AG04449 (cell line): ENCODE measurements around the gene FLRT1.

Source experiments
- CTCF ChIA-PET: fragments of 350-600 bp; formaldehyde crosslinking; extraction: SDS; loops from one replicate; lab custom pipeline; 2021; ENCODE audit warnings: antibody characterized with exemption; lab: Yijun Ruan, JAX
- POLR2A ChIA-PET: fragments of 400-600, 350-600 bp; formaldehyde crosslinking; extraction: SDS; loops from one replicate; lab custom pipeline; 2020; ENCODE audit warnings: antibody characterized with exemption, inconsistent platforms; lab: Yijun Ruan, JAX
- DNase-seq: peaks from one replicate; pipeline ENCODE4 v3.0.0-alpha.2; 2010; ENCODE audit warnings: low read depth, low spot score
- H3K4me3 ChIP-seq: 2 replicates; pipeline ENCODE4 v1.5.1; 2011; ENCODE audit warnings: low read depth, mild to moderate bottlenecking, control low read depth, low read length
- CTCF ChIP-seq: IDR thresholded peaks from one replicate; pipeline ENCODE4 v1.5.1; 2011; ENCODE audit warnings: mild to moderate bottlenecking, moderate library complexity, low read length, control low read depth, inconsistent platforms; ENCODE audit not compliant: insufficient read depth; ENCODE audit errors: missing control alignments

Gene FLRT1

GRCh38 chr11:63993993-63994392, 41.7 kb upstream of the FLRT1 start:
- ChIA-PET CTCF (interaction anchor here (1.6 to 2.8 kb wide), 2 partner anchors 15 to 156 kb away, joined by 3 to 33 read pairs; no protein-coding TSS in a partner anchor), POLR2A (no interaction called here)
- no peak for TF ChIP-seq CTCF
- no peak for DNase-seq
- no peak overlapping the region for H3K4me3 ChIP-seq

GRCh38 chr11:63996512-63996911, 39.2 kb upstream of the FLRT1 start:
- CTCF ChIA-PET, result interaction anchor here (1.1 to 2.8 kb wide), 2 partner anchors 154 to 169 kb away, joined by 3 to 33 read pairs; partner anchors contain the start of gene MACROD1
- no peak for DNase-seq
- TF ChIP-seq CTCF, result no peak
- no peak overlapping the region for H3K4me3 ChIP-seq
- POLR2A ChIA-PET, result no interaction called here

GRCh38 chr11:63997104-63997700, 38.5 kb upstream of the FLRT1 start:
- TF ChIP-seq CTCF, result no peak
- ChIA-PET POLR2A (no interaction called here), CTCF (interaction anchor here (1.0 to 13.1 kb wide), 3 partner anchors 13 to 152 kb away, joined by 3 to 591 read pairs (median 3); no protein-coding TSS in a partner anchor)
- no peak for DNase-seq
- no peak overlapping the region for H3K4me3 ChIP-seq

GRCh38 chr11:63997801-63998337, 37.9 kb upstream of the FLRT1 start:
- ChIA-PET POLR2A (no interaction called here), CTCF (interaction anchor here (1.0 to 13.1 kb wide), 4 partner anchors 14 to 160 kb away, joined by 3 to 591 read pairs (median 16); partner anchors contain the start of gene MARK2)
- DNase-seq, result no peak
- H3K4me3 ChIP-seq, result no peak overlapping the region
- TF ChIP-seq CTCF, result no peak

GRCh38 chr11:63998558-63999348, 37.0 kb upstream of the FLRT1 start:
- no peak for DNase-seq
- CTCF ChIA-PET, result interaction anchor here (1.1 to 13.1 kb wide), 10 partner anchors 8 to 305 kb away, joined by 3 to 591 read pairs (median 20); partner anchors contain the start of genes MARK2 and OTUB1
- no peak overlapping the region for H3K4me3 ChIP-seq
- TF ChIP-seq CTCF, result no peak
- POLR2A ChIA-PET, result interaction anchor here (1.9 kb wide), 1 partner anchor 149 kb away, joined by 6 read pairs; no protein-coding TSS in a partner anchor
